Right lobe of liver (tissue), 6 donors: ENCODE measurements around the gene TRABD2B. TPM values are rescaled to one million over a fixed set of nuclear protein-coding genes. Genes with fewer than 3 reads are reported as not detected.

Source experiments
- ATAC-seq, 4 donors: fragments of 200-7000 bp; cut with Tn5 transposase; one replicate each; pipeline ENCODE4 v1.9.1; 2020; ENCODE audit warnings: mild to moderate bottlenecking in 4 of 4, moderate library complexity in 4 of 4
- DNase-seq, 3 donors: peaks; one replicate each; pipeline ENCODE4 v3.0.0-alpha.2; 2020
- H3K27ac ChIP-seq, 3 donors: fragments of 200-600 bp; one replicate each; pipeline ENCODE4 v1.8.0; 2022
- H3K27me3 ChIP-seq, 2 donors: fragments of 200-600 bp; one replicate each; pipeline ENCODE4 v1.8.0; 2022
- H3K36me3 ChIP-seq, 4 donors: fragments of 200-600 bp; sonication (generic) in 1 of 4; one replicate each; pipeline versions ENCODE4 v1.5.1 to v1.8.0; 2017 to 2022; ENCODE audit warnings: control low read depth in 1 of 4
- H3K4me1 ChIP-seq, 4 donors: fragments of 200-600 bp; sonication (generic) in 1 of 4; one replicate each; pipeline versions ENCODE4 v1.5.1 to v1.8.0; 2017 to 2022; ENCODE audit warnings: control low read depth in 1 of 4
- H3K4me3 ChIP-seq, 3 donors: fragments of 200-600 bp; one replicate each; pipeline ENCODE4 v1.8.0; 2022
- H3K9me3 ChIP-seq, 4 donors: fragments of 200-600 bp; sonication (generic) in 1 of 4; one replicate each; pipeline versions ENCODE4 v1.5.1 to v1.8.0; 2017 to 2022; ENCODE audit warnings: control low read depth in 1 of 4
- CTCF ChIP-seq, 4 donors: fragments of 200-600 bp in 3 of 4; fragments of 450-650 bp in 1 of 4; IDR thresholded peaks; one replicate each; pipeline versions ENCODE4 v1.5.1 to v1.8.0; 2016 to 2022; ENCODE audit warnings: antibody characterized with exemption in 4 of 4, mild to moderate bottlenecking in 2 of 4
- POLR2A ChIP-seq: fragments of 450-650 bp; IDR thresholded peaks from one replicate; pipeline ENCODE4 v1.6.1; 2017; ENCODE audit warnings: antibody characterized with exemption, mild to moderate bottlenecking
- WGBS: methylation state at CpG from one replicate; pipeline ENCODE4 v1.1.6; 2018; ENCODE audit warnings: low coverage, low lambda C conversion rate; ENCODE audit not compliant: insufficient coverage; ENCODE audit errors: missing lambda C conversion rate; 5-methylcytosine and 5-hydroxymethylcytosine counted together
- intact Hi-C, 2 donors: fragments of 100-400 bp; cut with DNase I; formaldehyde crosslinking; loops; one replicate each; pipeline versions ENCODE4 v1.11.2 to v1.14.1; 2022
- total RNA-seq, 6 experiments: library from RNA; depleted of rRNA in 2 of 6; stranded (reverse); fragments of >200 nt in 2 of 6; fragmentation: NEBNext Ultra II Directional in 3 of 6; extraction: Animal tissue kit (Norgen Biotek cat#: 25700) in 3 of 6; gene quantifications; one replicate each; pipeline versions ENCODE4 v1.1.0 to v1.2.4, GENCODE V29; 2016 to 2023
- donor health status: DM: no; HTN: yes; CAD: no.
- donor health status: DM: no; HTN: no; CAD: no.
- donor health status: DM: no; HTN: no; CAD: no.
- donor health status: DM: no; HTN: yes; CAD: no.
- donor health status: DM: no; HTN: yes; CAD: no.

TRABD2B gene
- total RNA-seq, 6 experiments from 2014 or later = 0.55 to 9.5 (median 1.8) TPM

DNA sequence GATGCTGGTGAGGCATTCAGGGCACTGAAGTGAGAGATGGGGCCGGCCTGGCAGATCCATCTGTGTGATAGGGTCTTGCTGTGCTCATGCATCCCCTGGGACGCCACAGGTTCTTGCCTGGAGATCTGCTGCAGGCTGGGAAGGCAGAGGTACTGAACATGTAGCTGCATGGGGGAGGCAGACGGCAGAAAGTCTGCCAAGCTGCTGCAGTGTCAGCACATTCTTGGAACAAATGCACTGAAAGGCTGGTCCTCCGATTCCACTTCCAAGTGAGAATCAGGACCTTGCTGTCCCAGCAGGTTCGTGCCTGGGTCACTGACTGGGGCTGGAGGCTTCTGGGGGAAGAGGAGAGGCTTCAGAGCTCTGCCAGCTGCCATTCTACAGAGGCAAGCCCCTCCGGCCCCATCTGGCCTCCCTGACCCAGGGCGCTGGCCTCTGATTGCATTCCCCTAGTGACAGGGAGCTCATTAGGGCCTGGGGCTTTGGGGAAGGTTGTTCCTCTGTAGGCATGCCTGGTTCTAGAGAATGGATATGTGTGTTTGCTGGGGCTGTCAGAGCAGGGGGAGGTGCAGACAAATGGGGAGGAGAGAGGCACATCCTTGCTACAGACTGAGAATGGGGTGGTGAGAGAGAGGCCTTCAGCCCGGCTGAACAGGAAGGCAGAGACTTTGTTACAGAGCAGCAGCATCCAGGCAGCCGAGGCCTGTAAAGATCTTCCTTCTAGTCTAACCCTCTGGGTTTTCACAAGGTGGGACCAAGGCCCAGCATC is 174.0 kb downstream of the TRABD2B start:
- ATAC-seq (peak in 1 of 4 donors; percentile 6), DNase-seq (no peak)

GRCh38 chr1:47821760-47822159 is 175.4 kb downstream of the TRABD2B start:
- H3K9me3 ChIP-seq = no peaks in the 10 kb centered on the region
- no peak for ATAC-seq
- no peaks in the 10 kb centered on the region for H3K36me3 ChIP-seq
- H3K4me3 ChIP-seq = no peak overlapping the region
- DNase-seq = no peak
- no CpG with 5 or more reads among the region's 5 CpGs for WGBS
- H3K4me1 ChIP-seq = no peaks in the 10 kb centered on the region
- intact Hi-C loops = no loop called here
- no peaks in the 10 kb centered on the region for H3K27me3 ChIP-seq
- TF ChIP-seq POLR2A = no peak
- TF ChIP-seq CTCF (IDR thresholded peaks at IDR 0.05) = no peak
- H3K27ac ChIP-seq = no peak overlapping the region

More for the DNA sequence above, 174.0 kb downstream of the TRABD2B start:
- Histone ChIP-seq H3K36me3 (no peaks in the 10 kb centered on the region), H3K4me1 (no peaks in the 10 kb centered on the region), H3K27ac (no peak overlapping the region), H3K9me3 (no peaks in the 10 kb centered on the region), H3K27me3 (no peaks in the 10 kb centered on the region), H3K4me3 (no peak overlapping the region)
- TF ChIP-seq POLR2A = no peak
- TF ChIP-seq CTCF (IDR thresholded peaks at IDR 0.05) = no peak
- intact Hi-C loops = no loop called here
- whole genome bisulfite sequencing = 74% methylated on average over 3 of the region's 9 CpGs

DNA sequence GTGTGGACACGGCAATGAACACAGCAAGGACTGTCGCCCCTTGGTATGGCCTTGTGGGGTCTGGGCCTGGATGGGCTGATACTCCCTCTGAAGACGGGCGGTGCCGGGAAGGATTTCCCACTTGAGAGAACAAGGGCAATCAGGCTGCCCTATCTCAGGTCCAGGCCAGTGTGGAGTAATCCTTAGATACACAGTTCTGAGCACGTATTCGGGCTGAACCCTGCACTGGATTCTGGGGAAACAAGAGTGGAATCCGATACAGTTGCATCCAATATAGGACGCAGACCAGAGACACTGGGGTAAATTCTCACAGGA is 177.7 kb downstream of the TRABD2B start:
- intact Hi-C loops = no loop called here

DNA sequence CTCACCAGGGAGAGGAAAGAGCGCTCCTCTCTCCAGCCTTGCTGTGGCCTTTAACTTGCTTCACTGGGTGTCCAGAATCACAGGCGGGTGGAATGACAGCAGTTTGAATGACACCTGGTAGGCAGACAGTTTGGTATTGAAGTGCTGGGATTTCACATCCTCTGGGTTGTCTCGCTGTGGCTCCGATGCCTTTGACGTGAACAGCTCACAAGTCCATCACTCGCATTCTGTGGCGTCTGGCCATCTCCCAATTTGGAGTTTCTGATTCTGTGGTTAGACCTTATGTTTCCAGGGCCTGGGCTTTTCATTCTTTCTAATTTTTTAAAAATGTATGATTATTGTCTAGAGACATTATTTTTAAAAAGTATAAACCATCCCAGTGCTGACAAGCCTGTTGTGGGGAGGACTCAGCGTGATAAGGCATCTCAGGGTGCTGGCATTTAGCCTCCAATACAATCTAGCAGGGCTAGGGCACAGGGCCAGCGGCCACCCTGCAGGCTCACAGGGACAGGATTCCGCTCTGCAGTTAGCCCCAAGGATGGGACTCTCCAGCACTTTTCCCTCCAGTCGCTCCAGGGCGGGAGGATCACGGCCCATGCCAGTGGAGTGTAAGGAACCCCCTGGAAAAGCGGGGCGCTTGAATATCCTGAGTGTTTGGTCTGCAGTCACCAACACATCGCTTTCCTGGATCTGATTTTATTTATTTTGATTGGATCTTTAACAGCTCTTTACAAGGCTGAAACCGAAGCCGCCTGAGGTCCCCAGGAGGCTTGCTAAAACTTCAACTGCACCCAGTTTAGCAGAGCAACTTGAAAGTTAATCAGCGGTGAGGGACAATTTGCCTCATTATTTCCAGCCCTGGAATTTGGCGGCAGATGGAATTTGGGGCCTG is 178.3 kb downstream of the TRABD2B start:
- WGBS = 83% methylated on average over 11 of the region's 20 CpGs
- Histone ChIP-seq H3K9me3 (no peaks in the 10 kb centered on the region), H3K36me3 (no peaks in the 10 kb centered on the region), H3K4me1 (no peaks in the 10 kb centered on the region), H3K27ac (no peak overlapping the region), H3K4me3 (no peak overlapping the region), H3K27me3 (no peaks in the 10 kb centered on the region)
- intact Hi-C loops = no loop called here
- ATAC-seq (no peak), DNase-seq (no peak)
- TF ChIP-seq CTCF (IDR thresholded peaks at IDR 0.05) = no peak
- no peak for TF ChIP-seq POLR2A

More for the DNA sequence above, 177.7 kb downstream of the TRABD2B start:
- Histone ChIP-seq H3K27ac (no peak overlapping the region), H3K4me1 (no peaks in the 10 kb centered on the region), H3K27me3 (no peaks in the 10 kb centered on the region), H3K4me3 (no peak overlapping the region), H3K9me3 (no peaks in the 10 kb centered on the region), H3K36me3 (no peaks in the 10 kb centered on the region)
- TF ChIP-seq POLR2A = no peak
- no peak for TF ChIP-seq CTCF (IDR thresholded peaks at IDR 0.05)
- DNase-seq = no peak
- 84% methylated on average over 5 of the region's 9 CpGs for WGBS
- ATAC-seq = no peak
